Ishikawa (cell line): Measurements from ENCODE around the gene THAP2.

Experiments used
- CEBPB ChIP-seq: IDR thresholded peaks from 2 replicates; pipeline ENCODE4 v1.6.1; 2012
- EGR1 ChIP-seq: IDR thresholded peaks from 2 replicates; pipeline ENCODE4 v1.6.1; 2012
- EP300 ChIP-seq: IDR thresholded peaks from 2 replicates; pipeline ENCODE4 v1.6.1; 2012; ENCODE audit warnings: borderline replicate concordance
- FOXM1 ChIP-seq: IDR thresholded peaks from 2 replicates; pipeline ENCODE4 v1.6.1; 2012; ENCODE audit warnings: low read depth, borderline replicate concordance
- MAX ChIP-seq: IDR thresholded peaks from 2 replicates; pipeline ENCODE4 v1.6.1; 2012
- RAD21 ChIP-seq: IDR thresholded peaks from 2 replicates; pipeline ENCODE4 v1.6.1; 2012; ENCODE audit warnings: low read depth
- TAF1 ChIP-seq: IDR thresholded peaks from 2 replicates; pipeline ENCODE4 v1.6.1; 2012; ENCODE audit warnings: low read depth, mild to moderate bottlenecking
- TCF12 ChIP-seq: IDR thresholded peaks from 2 replicates; pipeline ENCODE4 v1.6.1; 2012; ENCODE audit warnings: low read depth
- TEAD4 ChIP-seq: IDR thresholded peaks from 2 replicates; pipeline ENCODE4 v1.6.1; 2012
- ZBTB7A ChIP-seq: IDR thresholded peaks from 2 replicates; pipeline ENCODE4 v1.6.1; 2012; ENCODE audit warnings: low read depth
- TF ChIP-seq, protein P1 (sequence below): IDR thresholded peaks from 2 replicates; pipeline ENCODE4 v1.6.1; 2012; ENCODE audit warnings: low read depth, mild to moderate bottlenecking

GRCh38 chr12:71721783-71722505 is 57.8 kb downstream of the THAP2 start:
- TF ChIP-seq EGR1: no peak
- TF ChIP-seq RAD21: no peak
- no peak for TF ChIP-seq MAX
- TF ChIP-seq, protein P1, sequence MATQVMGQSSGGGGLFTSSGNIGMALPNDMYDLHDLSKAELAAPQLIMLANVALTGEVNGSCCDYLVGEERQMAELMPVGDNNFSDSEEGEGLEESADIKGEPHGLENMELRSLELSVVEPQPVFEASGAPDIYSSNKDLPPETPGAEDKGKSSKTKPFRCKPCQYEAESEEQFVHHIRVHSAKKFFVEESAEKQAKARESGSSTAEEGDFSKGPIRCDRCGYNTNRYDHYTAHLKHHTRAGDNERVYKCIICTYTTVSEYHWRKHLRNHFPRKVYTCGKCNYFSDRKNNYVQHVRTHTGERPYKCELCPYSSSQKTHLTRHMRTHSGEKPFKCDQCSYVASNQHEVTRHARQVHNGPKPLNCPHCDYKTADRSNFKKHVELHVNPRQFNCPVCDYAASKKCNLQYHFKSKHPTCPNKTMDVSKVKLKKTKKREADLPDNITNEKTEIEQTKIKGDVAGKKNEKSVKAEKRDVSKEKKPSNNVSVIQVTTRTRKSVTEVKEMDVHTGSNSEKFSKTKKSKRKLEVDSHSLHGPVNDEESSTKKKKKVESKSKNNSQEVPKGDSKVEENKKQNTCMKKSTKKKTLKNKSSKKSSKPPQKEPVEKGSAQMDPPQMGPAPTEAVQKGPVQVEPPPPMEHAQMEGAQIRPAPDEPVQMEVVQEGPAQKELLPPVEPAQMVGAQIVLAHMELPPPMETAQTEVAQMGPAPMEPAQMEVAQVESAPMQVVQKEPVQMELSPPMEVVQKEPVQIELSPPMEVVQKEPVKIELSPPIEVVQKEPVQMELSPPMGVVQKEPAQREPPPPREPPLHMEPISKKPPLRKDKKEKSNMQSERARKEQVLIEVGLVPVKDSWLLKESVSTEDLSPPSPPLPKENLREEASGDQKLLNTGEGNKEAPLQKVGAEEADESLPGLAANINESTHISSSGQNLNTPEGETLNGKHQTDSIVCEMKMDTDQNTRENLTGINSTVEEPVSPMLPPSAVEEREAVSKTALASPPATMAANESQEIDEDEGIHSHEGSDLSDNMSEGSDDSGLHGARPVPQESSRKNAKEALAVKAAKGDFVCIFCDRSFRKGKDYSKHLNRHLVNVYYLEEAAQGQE: no peak
- TF ChIP-seq TEAD4: no peak
- no peak for TF ChIP-seq FOXM1
- TF ChIP-seq TAF1: no peak
- TF ChIP-seq EP300: no peak
- no peak for TF ChIP-seq TCF12
- TF ChIP-seq CEBPB: no peak
- no peak for TF ChIP-seq ZBTB7A
